Measurements from ENCODE around the gene SIN3B.

SIN3B gene

DNA sequence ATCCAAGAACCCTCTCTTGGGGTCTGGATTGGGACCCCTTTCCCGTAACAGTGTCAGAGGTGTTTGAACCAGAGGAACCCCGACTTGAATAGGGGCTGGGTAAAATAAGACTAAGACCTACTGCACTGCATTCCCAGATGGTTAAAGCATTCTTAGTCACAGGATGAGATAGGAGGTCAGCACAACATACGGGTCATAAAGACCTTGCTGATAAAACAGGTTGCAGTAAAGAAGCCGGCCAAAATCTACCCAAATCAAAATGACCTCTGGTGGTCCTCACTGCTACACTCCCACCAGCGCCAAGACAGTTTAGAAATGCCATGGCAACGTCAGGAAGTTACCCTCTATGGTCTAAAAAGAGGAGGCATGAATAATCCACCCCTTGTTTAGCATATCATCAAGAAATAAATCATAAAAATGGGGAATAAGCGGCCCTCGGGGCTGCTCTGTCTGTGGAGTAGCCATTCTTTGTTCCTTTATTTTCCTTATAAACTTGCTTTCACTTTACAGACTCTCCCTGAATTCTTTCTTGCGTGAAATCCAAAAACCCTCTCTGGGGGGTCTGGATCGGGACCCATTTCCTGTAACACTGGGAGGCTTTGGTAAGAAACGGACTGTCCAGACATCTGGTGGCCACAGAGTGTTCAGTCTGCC, 4.4 kb upstream of the SIN3B start:
- no peak for DNase-seq

DNA sequence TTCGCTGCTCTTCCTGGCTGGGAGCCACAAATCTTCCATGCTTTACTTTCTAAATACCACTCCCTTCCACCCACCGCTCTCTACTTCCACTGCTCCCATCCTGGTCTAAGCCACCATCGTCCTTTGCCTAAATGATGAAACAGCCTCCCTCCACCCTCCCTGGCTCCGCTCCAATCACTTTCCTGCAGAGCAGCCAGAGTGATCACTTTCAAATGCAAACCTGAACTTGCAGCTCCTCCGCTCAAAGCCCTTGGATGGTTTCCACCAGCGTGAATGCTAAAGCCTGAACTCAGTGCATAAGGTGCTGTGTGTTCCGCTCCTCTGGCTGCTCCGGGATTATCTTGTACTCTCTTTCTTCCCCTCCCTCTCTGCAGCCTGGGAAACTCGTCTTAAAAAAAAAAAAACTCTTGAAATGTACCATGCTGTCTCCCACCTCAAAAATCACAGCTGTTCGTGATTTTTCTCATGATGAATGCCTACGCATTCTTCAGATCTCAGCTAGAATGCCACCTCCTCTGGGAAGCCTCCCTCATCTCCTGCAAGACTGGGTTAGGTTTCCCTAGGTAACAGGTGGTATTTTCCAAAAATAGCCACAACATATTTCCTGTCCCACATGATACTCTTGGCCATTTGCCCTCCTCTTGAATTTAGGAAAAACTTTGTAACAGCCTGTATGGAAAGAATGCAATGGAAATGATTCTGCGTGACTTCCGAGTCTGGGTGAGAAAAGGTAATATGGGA, 3.7 kb upstream of the SIN3B start:
- no peak for DNase-seq

DNA sequence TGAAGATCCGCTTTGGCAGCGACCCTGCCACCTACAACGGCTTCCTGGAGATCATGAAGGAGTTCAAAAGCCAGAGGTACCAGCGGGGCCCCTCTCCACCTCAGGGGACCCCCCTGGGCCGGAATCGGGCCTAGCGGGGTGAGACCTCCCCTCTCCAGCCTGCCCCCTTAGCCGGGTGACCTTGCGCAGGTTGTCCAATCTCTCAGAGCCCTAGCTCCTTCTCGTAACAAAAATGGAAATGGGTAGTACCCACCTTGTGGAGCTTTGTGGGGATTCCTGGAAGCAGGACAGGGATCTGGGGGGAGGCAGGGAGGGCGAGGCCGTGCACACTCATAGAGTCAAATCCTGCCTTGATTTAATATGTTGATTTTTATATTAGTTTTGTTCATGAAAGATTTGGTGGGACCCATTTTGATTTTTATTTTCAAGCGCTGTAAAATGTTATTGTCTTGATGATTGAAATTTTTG, 658 bp downstream of the SIN3B start:
- DNase-seq: no peak

DNA sequence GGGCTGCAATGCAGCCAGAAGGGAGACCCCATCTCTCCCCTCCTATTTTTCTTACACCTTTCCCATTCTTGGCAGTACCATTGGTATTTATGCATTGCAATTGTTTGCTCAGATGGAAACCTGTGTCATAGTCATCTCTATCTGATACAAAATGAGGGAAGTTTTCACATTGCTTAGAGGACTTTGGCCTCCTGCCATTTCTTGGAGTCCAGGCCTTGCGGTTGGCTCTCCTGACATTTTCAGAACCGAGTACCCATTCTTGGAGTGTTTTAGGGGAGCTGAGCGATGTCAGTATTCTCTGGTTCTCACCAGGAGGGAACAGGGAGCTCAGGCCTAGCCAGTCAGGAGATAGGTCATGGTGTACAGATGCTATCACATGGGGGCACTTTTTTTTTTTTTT, 1.5 kb downstream of the SIN3B start:
- DNase-seq: no peak

DNA sequence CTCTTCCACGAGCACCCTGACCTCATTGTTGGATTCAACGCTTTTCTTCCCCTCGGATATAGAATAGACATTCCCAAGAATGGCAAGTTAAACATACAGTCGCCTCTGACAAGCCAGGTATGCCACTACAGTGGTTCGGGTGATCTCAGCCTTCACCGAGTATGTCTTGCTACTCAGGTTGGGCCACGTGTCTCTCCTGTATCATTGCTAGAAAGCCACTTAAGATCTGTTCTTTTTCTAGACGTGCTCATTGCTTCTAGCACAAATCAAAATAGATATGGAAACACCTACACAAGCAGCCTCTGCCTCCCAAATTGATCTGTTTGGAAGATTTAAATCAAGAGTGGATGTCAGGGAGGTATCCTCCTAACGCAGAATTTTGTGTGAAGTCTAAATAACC, 2.3 kb downstream of the SIN3B start:
- DNase-seq: no peak

DNA sequence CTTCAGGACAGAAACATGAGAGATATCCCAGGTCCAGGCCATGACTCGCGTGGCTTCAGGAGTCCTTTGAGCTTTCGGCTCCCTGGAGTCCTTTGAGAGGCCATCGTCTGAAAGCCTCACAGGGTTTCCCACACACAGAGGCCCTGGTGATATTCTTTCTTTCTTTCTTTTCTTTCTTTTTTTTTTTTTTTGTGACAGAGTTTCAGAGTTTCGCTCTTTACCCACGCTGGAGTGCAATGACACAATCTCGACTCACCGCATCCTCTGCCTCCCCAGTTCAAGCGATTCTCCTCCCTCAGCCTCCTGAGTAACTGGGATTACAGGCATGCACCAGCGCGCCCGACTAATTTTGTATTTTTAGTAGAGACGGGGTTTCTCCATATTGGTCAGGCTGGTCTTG, 5.5 kb downstream of the SIN3B start:
- no peak for DNase-seq

DNA sequence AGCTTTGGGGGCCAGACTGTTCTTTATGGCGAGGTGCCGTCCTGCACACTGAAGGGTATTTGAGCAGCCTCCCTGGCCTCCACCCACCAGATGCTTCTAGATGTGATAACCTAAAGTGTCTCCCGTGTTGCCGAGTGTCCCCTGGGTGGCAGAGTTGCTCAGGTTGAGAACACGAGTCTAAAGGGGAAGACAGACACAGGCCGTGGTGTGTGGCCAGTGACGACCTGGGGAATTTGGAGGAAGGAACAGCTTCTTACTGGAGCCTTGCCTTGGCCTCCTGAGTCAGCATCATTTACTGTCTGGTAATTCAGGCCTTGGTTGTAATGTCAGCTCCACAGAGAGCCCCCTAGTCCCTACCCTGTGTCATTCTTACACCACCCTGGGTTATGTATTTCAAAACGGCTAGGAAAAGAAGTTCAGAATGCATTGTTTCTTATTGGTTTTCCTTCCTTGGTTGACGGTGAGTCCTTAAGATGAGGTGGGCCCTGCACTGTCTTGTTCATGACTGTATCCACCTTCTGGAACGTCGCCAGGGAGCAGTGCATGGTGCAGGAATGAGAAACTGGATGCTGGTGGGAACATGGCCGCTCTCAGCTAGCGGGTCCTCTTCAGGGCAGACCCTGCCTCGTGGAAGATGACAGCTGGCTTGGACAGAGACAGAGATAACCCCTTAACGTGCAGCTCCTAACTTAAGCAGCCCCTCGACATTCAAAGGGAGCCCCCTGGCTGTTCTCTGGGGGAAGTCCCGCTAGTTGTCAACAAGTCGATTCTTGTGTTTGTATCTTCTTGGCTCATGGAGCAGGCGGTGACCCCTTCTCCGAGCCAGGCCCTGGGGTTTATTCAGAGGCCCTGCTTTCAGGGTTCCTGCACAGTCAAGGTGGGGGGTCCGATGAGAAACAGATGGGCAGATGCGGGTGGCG, 7.2 kb downstream of the SIN3B start:
- no peak for DNase-seq

DNA sequence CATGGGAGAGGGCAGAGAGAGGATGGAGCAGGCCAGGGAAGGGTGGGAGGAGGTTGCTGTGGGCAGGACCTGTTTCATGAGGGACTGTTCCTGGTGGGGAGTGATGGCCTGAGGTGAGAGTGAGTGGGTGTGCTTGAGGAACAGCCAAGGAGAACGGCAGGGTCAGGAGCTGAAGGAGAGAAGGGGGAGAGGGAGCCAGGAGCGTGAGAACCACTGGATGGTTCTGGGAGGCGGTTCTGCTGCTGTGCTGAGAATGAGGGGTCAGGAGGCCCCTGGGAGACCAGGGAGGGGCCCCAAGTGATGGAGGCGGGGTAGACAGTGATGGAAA, 7.8 kb downstream of the SIN3B start:
- no peak for DNase-seq

DNA sequence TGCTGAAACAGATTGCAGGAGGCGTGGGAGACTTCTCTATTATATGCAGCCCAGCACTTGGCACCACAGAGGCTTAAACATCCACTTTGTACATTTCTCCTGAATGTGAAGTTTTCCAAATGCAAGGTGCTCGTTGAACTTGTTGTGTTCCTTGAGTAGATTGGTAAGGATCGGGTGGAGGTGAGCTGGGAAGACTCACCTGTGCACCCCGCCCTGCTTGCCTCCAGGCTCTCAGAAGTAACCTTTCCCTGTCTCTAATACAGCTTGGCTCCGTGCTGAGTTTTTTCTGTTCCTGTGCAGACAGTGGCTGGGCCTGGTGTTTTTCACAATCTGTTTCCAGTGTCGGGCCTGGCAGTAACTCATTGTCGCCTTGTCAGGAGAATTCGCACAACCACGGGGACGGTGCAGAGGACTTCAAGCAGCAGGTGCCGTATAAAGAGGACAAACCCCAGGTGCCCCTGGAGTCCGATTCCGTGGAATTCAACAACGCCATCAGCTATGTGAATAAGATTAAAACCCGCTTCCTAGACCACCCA, 12.3 kb downstream of the SIN3B start:
- no peak for DNase-seq

DNA sequence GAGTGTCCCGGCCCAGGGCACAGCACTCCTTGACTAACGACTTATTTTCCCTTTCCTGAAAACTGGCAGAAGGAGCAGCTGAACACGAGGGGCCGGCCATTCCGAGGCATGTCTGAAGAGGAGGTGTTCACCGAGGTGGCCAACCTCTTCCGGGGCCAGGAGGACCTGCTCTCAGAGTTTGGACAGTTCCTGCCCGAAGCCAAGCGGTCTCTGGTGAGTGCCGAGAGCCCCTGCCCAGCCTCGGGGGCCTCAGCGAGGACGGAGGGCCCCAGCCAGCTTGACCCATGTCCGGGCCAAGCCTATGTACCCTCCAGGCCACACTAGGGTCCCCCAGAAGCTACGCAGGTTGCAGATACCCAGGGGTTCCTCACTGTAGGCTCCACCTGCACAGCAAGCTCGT, 17.7 kb downstream of the SIN3B start:
- no peak for DNase-seq

DNA sequence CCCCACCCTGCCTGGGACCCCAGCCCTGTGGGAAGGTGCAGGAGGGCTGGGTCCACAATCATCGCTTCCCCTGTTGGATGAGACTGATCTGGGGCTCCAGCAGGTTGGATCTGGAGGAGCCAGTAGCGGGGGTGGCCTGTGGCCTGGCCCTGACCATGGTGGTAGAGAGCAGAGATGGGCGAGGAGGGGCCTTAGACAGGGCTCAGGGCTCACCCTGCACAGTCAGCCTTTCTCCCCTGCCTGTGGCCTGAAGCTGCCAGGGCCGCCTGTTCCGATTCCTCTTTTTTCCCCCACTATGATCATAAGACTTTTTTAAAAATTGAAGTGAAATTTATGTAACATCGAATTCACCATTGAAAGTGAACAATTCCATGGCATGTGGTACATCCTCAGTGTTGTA, 18.2 kb downstream of the SIN3B start:
- DNase-seq: no peak

DNA sequence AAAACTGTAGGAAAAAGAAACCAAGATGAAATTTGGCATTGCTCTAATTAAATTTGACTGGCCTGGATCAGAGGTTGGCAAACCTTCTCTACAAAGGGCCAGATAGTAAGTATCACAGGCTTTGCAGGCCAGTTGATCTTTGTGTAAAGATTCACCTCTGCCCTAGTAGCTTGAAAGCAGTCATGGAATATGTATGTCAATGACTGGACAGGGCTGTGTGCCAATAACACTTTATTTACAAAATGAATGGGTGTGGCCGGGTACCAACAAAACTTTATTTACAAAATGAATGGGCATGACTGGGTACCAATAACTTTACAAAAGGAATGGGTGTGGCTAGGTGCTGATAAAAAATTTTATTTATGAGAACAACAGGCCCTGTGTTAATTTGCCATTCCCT, 20.0 kb downstream of the SIN3B start:
- DNase-seq: no peak

DNA sequence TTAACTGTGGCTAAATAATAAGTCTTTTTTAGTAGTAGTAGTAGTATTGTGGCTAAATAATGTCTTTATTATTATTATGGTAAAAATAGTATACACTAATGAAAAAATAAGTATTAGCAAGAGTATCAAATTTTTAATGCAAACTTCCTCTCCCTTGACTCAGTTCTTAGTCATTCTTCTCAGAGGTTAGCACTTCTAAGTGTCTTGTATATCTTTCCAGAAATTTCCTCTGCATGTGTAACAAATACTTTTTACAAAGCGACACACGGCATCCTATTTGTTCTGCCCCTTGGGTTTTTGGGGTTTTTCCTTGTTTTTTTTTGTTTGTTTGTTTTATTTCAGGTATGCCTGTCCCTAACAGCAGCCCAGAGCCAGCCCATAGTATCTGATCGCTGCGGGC, 20.9 kb downstream of the SIN3B start:
- no peak for DNase-seq

DNA sequence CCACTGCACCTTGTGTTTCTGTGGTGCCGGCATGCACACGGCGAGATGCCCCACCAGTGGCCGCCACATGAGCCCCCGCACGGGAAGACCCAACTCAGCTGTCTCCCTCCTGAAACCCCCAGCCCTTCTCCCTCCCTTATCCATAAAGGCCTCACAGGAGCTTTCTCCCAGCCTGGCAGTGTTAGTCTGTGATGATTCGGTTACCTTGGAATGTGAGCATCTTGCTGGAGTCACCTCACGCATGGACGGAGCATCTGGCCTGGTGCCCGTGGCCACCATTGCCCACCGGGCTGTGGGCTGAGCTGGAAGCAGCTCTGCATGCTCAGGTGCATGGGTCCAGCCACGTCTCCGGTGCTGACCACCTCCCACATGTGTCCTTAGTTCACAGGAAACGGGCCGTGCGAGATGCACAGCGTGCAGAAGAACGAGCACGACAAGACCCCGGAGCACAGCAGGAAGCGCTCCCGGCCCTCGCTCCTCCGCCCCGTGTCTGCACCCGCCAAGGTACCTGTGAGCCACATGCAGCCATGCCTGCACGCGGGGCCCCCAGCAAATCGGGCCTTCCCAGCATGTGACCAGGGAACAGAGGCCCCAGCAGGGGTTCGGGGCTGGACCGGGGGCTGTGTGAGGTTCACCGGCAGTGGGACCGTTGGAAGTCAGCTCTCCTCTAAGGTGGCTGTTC, 22.0 kb downstream of the SIN3B start:
- no peak for DNase-seq

DNA sequence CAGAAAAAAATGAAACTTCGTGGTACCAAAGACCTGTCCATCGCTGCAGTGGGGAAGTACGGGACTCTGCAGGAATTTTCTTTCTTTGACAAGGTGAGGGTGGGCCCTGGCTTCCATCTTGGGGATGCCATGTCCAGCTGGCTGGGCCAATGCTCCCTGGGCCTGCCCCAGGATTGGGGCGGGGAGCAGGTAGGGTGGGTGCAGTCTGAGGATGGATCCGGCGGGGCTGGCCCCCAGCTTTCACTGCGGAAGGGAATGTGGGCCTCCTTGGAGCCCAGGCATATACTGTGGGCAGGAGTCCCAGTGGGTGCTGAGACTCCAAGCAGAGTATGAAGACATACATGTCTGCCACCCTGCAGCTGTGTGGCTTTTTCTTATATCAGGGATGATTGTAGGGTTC, 23.9 kb downstream of the SIN3B start:
- DNase-seq: no peak

DNA sequence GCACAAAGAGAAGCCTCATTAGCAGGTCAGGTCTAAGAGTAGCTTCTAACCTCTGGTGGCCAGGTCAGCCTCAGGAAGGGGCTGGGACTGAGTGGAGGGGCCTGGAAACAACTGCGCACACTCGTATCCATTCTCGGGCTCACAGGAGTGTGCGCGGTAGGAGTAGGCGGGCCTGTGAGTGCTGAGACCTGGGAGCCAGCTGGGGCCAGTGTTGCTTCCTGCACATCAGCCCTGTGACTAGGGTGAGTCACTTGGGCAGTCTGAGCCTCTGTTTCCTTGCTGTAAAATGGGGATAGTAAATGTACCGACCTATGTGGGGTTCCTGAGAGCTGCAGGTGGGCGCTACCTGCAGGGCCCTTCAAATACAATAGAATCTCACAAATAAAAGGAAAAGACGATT, 26.9 kb downstream of the SIN3B start:
- no peak for DNase-seq

DNA sequence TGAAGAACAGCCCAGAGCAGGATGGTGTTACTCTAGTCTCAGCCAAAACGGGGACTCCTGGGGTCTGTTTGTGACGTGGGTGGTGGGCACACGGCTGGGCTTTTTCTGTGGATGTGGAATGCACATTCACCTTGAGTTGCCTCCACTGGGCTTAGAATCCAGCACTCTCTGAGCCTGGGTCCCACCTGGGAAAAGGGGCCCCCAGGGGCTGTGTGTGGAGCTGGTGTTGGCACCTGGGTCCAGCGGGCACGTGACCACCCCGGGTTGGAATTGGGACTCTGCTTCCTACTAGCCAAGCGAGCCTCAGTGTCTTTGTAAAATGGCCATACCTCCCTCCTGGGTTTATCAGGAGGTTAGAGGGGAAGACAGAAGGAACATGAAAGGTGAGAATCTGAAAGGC, 30.4 kb downstream of the SIN3B start:
- DNase-seq: no peak

DNA sequence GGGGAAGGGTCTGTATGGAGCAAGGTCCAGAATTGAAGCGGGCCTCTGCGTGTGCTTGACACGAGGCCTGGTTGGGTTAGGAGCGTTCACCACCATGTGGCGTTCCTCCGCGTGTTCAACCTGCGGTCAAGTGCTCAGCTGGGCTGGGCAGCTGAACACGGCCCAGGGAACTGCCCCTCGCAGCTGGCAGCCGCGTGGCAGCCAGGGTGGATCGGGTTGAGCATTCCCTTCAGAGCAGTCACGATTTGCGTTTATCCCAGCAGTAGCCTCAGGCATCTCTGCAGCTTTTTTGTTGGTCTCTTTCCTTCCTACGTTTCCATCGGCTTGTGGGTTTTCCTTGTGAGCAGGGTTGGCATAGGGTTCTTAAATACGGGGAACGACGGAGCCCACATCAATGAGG, 30.9 kb downstream of the SIN3B start:
- no peak for DNase-seq

DNA sequence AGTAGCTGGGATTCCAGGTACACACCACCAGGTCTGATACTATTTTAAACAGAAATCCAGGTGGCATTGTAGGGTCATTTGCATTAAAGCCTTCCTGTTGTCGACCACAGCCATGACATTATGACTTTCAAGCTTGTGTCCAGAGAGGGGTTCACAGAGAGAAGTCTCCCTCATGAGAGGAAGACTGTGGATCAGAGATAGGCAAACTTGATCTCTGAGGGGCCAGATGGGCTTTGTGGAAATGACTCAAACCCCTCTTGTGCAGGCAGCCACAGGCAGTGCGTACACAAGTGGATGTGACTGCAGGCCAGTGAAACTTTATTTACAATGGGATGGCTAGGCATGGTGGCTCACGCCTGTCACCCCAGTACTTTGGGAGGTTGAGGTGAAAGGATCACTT, 31.8 kb downstream of the SIN3B start:
- DNase-seq: no peak

DNA sequence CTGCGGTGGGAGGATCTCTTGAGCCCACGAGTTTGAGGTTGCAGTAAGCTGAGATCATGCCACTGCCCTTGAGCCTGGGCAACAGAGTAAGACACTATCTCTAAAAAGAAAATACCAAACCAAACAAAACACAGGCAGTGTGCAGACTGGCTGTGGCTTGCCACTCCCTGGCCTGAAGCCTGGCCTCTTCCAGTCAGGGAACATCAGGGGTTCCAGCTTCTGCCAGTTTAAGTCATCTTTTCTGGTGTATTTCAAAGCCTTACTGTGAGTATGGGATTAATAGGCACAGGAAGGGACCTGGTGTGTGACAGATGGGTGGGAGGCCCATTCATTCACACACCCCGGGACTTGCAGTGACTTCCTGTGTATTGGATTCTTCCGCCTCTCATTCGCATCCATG, 32.6 kb downstream of the SIN3B start:
- DNase-seq: no peak

DNA sequence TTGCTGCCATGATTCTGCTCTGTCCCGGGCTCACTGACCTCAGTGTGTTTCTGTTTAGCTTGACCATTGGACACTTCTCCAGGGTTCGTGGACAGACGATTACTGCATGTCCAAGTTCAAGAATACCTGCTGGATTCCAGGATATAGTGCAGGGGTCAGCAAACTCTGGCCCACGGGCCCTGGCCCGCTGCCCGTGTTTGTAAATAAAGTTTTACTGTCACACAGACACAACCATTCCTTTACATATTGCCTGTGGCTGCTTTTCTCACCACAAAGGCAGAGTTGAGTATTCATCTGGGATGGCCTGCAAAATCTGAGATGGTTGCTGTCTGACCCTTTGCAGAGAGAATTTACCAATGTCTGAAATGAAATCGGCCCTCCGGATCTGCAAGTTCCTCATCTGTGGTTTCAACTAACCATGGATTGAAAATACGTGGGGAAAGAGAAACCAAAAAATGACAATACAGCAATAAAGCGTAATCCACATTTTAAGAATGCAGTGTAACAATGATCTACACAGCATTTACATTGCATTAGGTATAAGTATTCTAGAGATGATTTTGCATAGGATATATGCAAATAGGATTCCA, 33.7 kb downstream of the SIN3B start:
- DNase-seq: no peak

DNA sequence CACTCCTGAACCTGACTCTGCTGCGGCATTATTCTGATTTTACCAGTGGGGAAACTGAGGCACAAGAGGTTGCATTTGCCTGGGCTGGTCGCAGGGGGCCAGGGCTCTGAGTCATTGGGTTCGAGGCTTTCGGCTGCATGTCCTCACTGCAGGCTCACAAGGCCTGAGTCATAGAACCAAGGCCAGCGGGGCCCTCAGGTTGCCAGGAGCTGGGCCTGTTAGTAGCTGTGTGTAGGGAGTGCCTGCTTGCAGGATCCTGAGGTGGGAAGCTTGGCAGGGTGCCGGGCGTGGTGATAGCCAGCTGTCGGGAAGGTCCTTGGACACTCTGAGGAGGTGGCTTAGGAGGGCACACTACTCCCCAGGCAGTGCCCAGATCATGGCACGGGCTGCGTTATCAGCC, 38.0 kb downstream of the SIN3B start:
- no peak for DNase-seq
